Stomach (tissue), 4 donors: ENCODE results near the gene CRACDL.

Experiments
- CTCF ChIP-seq, 7 experiments: fragments of 450-650 bp in 4 of 7; fragments of 200-600 bp in 3 of 7; sonication (generic) in 3 of 7; IDR thresholded peaks; one replicate each; pipeline ENCODE4 v1.5.1; 2016 to 2019; ENCODE audit warnings: antibody characterized with exemption in 7 of 7, control low read depth in 2 of 7, mild to moderate bottlenecking in 1 of 7
- POLR2A ChIP-seq, 4 donors: fragments of 450-650 bp; IDR thresholded peaks; one replicate each; pipeline ENCODE4 v1.6.1; 2016; ENCODE audit warnings: antibody characterized with exemption in 4 of 4, control low read depth in 2 of 4, mild to moderate bottlenecking in 1 of 4, moderate library complexity in 1 of 4
- POLR2AphosphoS5 ChIP-seq, 3 donors: sonication (generic); formaldehyde crosslinking; IDR thresholded peaks; one replicate each; pipeline ENCODE4 v1.6.1; 2016; ENCODE audit warnings: antibody characterized with exemption in 3 of 3

- no peak for TF ChIP-seq CTCF (IDR thresholded peaks at IDR 0.05)
- no peak for TF ChIP-seq POLR2A (IDR thresholded peaks at IDR 0.05)
- no peak for TF ChIP-seq POLR2AphosphoS5 (IDR thresholded peaks at IDR 0.05)
Observed at GRCh38 chr2:98940102-98940501, 4.1 kb upstream of the CRACDL start.
